HG03064 (cell line): Measurements from ENCODE around the gene ARRB1.

Source experiments
- ATAC-seq: cut with Tn5 transposase; IDR thresholded peaks from one replicate; pipeline ENCODE4 v1.9.1; 2021; ENCODE audit warnings: low read depth; ENCODE audit not compliant: unreplicated experiment

Gene ARRB1

GRCh38 chr11:75239531-75240290 lies 111.8 kb downstream of the ARRB1 start:
- ATAC-seq, result no peak

- no peak for ATAC-seq
These were observed 112.6 kb downstream of the ARRB1 start for GRCh38 chr11:75238595-75239440.

- ATAC-seq, result no peak
These were observed 114.4 kb downstream of the ARRB1 start for GRCh38 chr11:75237050-75237449.

GRCh38 chr11:75236062-75236461 lies 115.4 kb downstream of the ARRB1 start:
- no peak for ATAC-seq

GRCh38 chr11:75233754-75234172 lies 117.7 kb downstream of the ARRB1 start:
- no peak for ATAC-seq

GRCh38 chr11:75230621-75231020 lies 120.8 kb downstream of the ARRB1 start:
- ATAC-seq, result no peak

GRCh38 chr11:75229466-75229865 lies 122.0 kb downstream of the ARRB1 start:
- ATAC-seq, result no peak

- no peak for ATAC-seq
These were observed 125.7 kb downstream of the ARRB1 start for GRCh38 chr11:75225794-75226193.

- ATAC-seq, result no peak
These were observed 127.4 kb downstream of the ARRB1 start for GRCh38 chr11:75223954-75224643.

- ATAC-seq, result no peak
These were observed 131.6 kb downstream of the ARRB1 start for GRCh38 chr11:75219869-75220268.

- no peak for ATAC-seq
These were observed 136.6 kb downstream of the ARRB1 start for GRCh38 chr11:75214843-75215242.

- no peak for ATAC-seq
These were observed 137.0 kb downstream of the ARRB1 start for GRCh38 chr11:75214411-75214821.
